IPS-20b (cell line): ENCODE data around the gene ARID2.

ENCODE experiments used
- H3K27ac ChIP-seq: one replicate; pipeline ENCODE4 v1.5.1; 2013; ENCODE audit warnings: low read length
- H3K27me3 ChIP-seq: 2 replicates; pipeline ENCODE4 v1.6.1; 2013; ENCODE audit warnings: mild to moderate bottlenecking, low read length, inconsistent platforms; ENCODE audit not compliant: insufficient read depth
- H3K36me3 ChIP-seq: 2 replicates; pipeline ENCODE4 v1.6.1; 2013; ENCODE audit warnings: low read depth, mild to moderate bottlenecking, inconsistent platforms, low read length, moderate library complexity; ENCODE audit not compliant: insufficient read depth
- H3K4me1 ChIP-seq: 2 replicates; pipeline ENCODE4 v1.6.1; 2013; ENCODE audit warnings: mild to moderate bottlenecking, control low read depth, inconsistent platforms, low read length, moderate library complexity; ENCODE audit not compliant: insufficient read depth
- H3K4me3 ChIP-seq: 2 replicates; pipeline ENCODE4 v1.5.1; 2013; ENCODE audit warnings: mild to moderate bottlenecking, low read length, inconsistent platforms
- H3K9ac ChIP-seq: 2 replicates; pipeline ENCODE4 v1.6.1; 2013; ENCODE audit warnings: low read depth, mild to moderate bottlenecking, inconsistent platforms, low read length, moderate library complexity
- H3K9me3 ChIP-seq: 2 replicates; pipeline ENCODE4 v1.6.1; 2013; ENCODE audit warnings: mild to moderate bottlenecking, low read depth, low read length, inconsistent platforms; ENCODE audit not compliant: insufficient read depth

ARID2 gene

GRCh38 chr12:45828402-45828801 is 98.9 kb downstream of the ARID2 start:
- H3K4me1 ChIP-seq = no peaks in the 10 kb centered on the region
- no peaks in the 10 kb centered on the region for H3K27me3 ChIP-seq
- H3K9ac ChIP-seq = no peak overlapping the region
- no peaks in the 10 kb centered on the region for H3K9me3 ChIP-seq
- H3K36me3 ChIP-seq = peaks cover 32% of the 10 kb centered on the region
- no peak overlapping the region for H3K4me3 ChIP-seq
- H3K27ac ChIP-seq = no peak overlapping the region

GRCh38 chr12:45831590-45831989 is 102.1 kb downstream of the ARID2 start:
- Histone ChIP-seq H3K4me3 (no peak overlapping the region), H3K36me3 (peaks cover 22% of the 10 kb centered on the region), H3K27me3 (no peaks in the 10 kb centered on the region), H3K9me3 (no peaks in the 10 kb centered on the region), H3K9ac (no peak overlapping the region), H3K4me1 (no peaks in the 10 kb centered on the region), H3K27ac (no peak overlapping the region)

GRCh38 chr12:45833401-45833800 is 103.9 kb downstream of the ARID2 start:
- H3K4me1 ChIP-seq = no peaks in the 10 kb centered on the region
- H3K9me3 ChIP-seq = no peaks in the 10 kb centered on the region
- H3K27me3 ChIP-seq = no peaks in the 10 kb centered on the region
- no peak overlapping the region for H3K9ac ChIP-seq
- no peak overlapping the region for H3K4me3 ChIP-seq
- peaks cover 36% of the 10 kb centered on the region for H3K36me3 ChIP-seq
- H3K27ac ChIP-seq = no peak overlapping the region

DNA sequence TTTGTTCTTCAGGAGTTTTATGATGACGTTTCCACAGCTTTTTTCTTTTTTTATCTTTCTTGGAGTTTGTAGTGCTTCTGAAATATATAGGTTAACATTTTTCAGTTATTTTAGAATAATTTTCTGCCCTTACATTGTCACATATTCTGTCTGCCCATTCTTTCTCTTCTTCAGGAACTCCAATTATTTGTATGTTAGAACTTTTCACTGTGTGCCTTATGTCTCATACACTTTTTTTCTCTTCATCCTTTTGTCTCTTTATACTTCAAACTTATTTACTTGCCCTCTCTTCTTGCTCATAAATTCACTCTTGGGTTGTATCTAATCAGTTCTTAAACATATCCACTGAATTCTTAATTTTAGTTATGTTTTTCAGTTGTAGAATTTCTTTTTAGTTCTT is 105.3 kb downstream of the ARID2 start:
- no peak overlapping the region for H3K9ac ChIP-seq
- peaks cover 42% of the 10 kb centered on the region for H3K36me3 ChIP-seq
- no peaks in the 10 kb centered on the region for H3K27me3 ChIP-seq
- H3K4me3 ChIP-seq = no peak overlapping the region
- H3K9me3 ChIP-seq = no peaks in the 10 kb centered on the region
- no peaks in the 10 kb centered on the region for H3K4me1 ChIP-seq
- no peak overlapping the region for H3K27ac ChIP-seq

DNA sequence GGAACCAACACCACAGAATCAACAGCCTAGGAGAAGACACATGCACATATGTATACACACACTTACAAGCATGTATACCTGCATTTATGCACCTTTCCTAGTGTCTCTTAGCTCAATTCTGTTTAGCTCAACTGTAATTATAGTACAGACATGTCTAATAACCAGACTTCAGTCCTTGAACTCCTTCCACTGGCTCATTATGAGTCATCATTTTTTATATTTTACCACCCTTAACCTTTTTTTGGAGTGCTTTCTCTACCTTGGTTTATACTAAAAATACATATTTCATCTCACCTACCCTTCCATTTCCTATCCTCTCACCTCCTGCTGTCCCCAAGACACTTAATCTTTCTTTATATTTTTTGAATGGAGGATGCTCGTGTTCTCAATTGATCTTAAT is 110.4 kb downstream of the ARID2 start:
- Histone ChIP-seq H3K27me3 (no peaks in the 10 kb centered on the region), H3K27ac (no peak overlapping the region), H3K9ac (no peak overlapping the region), H3K9me3 (no peaks in the 10 kb centered on the region), H3K36me3 (peaks cover 74% of the 10 kb centered on the region), H3K4me3 (no peak overlapping the region), H3K4me1 (no peaks in the 10 kb centered on the region)

GRCh38 chr12:45849289-45849688 is 119.8 kb downstream of the ARID2 start:
- H3K4me3 ChIP-seq = no peak overlapping the region
- no peak overlapping the region for H3K27ac ChIP-seq
- no peaks in the 10 kb centered on the region for H3K4me1 ChIP-seq
- H3K36me3 ChIP-seq = peaks cover 83% of the 10 kb centered on the region
- H3K9me3 ChIP-seq = no peaks in the 10 kb centered on the region
- no peaks in the 10 kb centered on the region for H3K27me3 ChIP-seq
- H3K9ac ChIP-seq = no peak overlapping the region

GRCh38 chr12:45850302-45850701 is 120.8 kb downstream of the ARID2 start:
- peaks cover 85% of the 10 kb centered on the region for H3K36me3 ChIP-seq
- H3K4me1 ChIP-seq = no peaks in the 10 kb centered on the region
- no peak overlapping the region for H3K9ac ChIP-seq

DNA sequence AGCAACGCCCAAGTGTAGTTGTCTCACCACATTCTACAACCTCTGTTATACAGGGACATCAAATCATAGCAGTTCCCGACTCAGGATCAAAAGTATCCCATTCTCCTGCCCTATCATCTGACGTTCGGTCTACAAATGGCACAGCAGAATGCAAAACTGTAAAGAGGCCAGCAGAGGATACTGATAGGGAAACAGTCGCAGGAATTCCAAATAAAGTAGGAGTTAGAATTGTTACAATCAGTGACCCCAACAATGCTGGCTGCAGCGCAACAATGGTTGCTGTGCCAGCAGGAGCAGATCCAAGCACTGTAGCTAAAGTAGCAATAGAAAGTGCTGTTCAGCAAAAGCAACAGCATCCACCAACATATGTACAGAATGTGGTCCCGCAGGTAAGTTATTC is 123.0 kb downstream of the ARID2 start:
- no peak overlapping the region for H3K27ac ChIP-seq
- peaks cover 68% of the 10 kb centered on the region for H3K36me3 ChIP-seq
- no peaks in the 10 kb centered on the region for H3K9me3 ChIP-seq
- H3K4me1 ChIP-seq = no peaks in the 10 kb centered on the region
- no peak overlapping the region for H3K9ac ChIP-seq
- no peaks in the 10 kb centered on the region for H3K27me3 ChIP-seq
- no peak overlapping the region for H3K4me3 ChIP-seq

More at GRCh38 chr12:45850302-45850701, 120.8 kb downstream of the ARID2 start:
- Histone ChIP-seq H3K9me3 (no peaks in the 10 kb centered on the region), H3K4me3 (no peak overlapping the region), H3K27ac (no peak overlapping the region), H3K27me3 (no peaks in the 10 kb centered on the region)

GRCh38 chr12:45853550-45853949 is 124.0 kb downstream of the ARID2 start:
- peaks cover 60% of the 10 kb centered on the region for H3K36me3 ChIP-seq
- H3K9ac ChIP-seq = no peak overlapping the region
- no peak overlapping the region for H3K27ac ChIP-seq
- no peaks in the 10 kb centered on the region for H3K9me3 ChIP-seq
- H3K4me1 ChIP-seq = no peaks in the 10 kb centered on the region
- no peaks in the 10 kb centered on the region for H3K27me3 ChIP-seq
- no peak overlapping the region for H3K4me3 ChIP-seq

GRCh38 chr12:45863332-45863731 is 133.8 kb downstream of the ARID2 start:
- H3K27me3 ChIP-seq = no peaks in the 10 kb centered on the region
- no peaks in the 10 kb centered on the region for H3K4me1 ChIP-seq
- peaks cover 68% of the 10 kb centered on the region for H3K36me3 ChIP-seq
- no peaks in the 10 kb centered on the region for H3K9me3 ChIP-seq
- H3K9ac ChIP-seq = no peak overlapping the region
- no peak overlapping the region for H3K27ac ChIP-seq
- H3K4me3 ChIP-seq = no peak overlapping the region

DNA sequence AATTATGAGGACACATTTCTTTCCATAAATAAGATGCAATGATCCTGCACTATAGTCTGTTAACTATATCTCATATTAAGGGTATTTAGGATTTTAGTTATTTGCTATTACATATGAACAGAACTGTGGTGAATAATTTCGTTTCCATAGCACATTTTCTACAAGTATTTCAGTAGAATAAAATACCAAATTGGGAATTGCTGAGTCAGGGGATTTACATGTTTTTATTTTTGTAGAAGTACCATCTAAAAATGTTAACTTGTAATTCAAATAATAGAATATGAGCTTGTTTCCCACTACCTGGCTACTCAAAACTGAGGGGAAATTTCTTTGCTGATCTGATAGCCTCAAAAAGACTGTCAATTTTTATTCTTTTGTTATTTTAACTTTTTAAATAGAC is 136.8 kb downstream of the ARID2 start:
- no peaks in the 10 kb centered on the region for H3K4me1 ChIP-seq
- H3K9me3 ChIP-seq = no peaks in the 10 kb centered on the region
- no peaks in the 10 kb centered on the region for H3K27me3 ChIP-seq
- no peak overlapping the region for H3K9ac ChIP-seq
- H3K36me3 ChIP-seq = peaks cover 59% of the 10 kb centered on the region
- H3K27ac ChIP-seq = no peak overlapping the region
- no peak overlapping the region for H3K4me3 ChIP-seq

- peaks cover 57% of the 10 kb centered on the region for H3K36me3 ChIP-seq
- no peak overlapping the region for H3K9ac ChIP-seq
- H3K9me3 ChIP-seq = no peaks in the 10 kb centered on the region
- H3K4me1 ChIP-seq = no peaks in the 10 kb centered on the region
- no peak overlapping the region for H3K4me3 ChIP-seq
- no peak overlapping the region for H3K27ac ChIP-seq
- no peaks in the 10 kb centered on the region for H3K27me3 ChIP-seq
Observed at GRCh38 chr12:45872446-45872845, 142.9 kb downstream of the ARID2 start.

- H3K27me3 ChIP-seq = no peaks in the 10 kb centered on the region
- no peak overlapping the region for H3K9ac ChIP-seq
- H3K27ac ChIP-seq = no peak overlapping the region
- no peak overlapping the region for H3K4me3 ChIP-seq
- H3K9me3 ChIP-seq = no peaks in the 10 kb centered on the region
- H3K36me3 ChIP-seq = peaks cover 76% of the 10 kb centered on the region
- peaks cover 8% of the 10 kb centered on the region; the same call in 1 of the 2 replicates for H3K4me1 ChIP-seq
Observed at GRCh38 chr12:45877069-45877468, 147.6 kb downstream of the ARID2 start.
